Transverse colon (tissue), 4 donors: Measurements from ENCODE around the gene EXTL1. TPM values are rescaled to one million over a fixed set of nuclear protein-coding genes. Genes with fewer than 3 reads are reported as not detected.

ENCODE experiments used
- DNase-seq: peaks from one replicate; pipeline ENCODE4 v3.0.0-alpha.2; 2019
- H3K27ac ChIP-seq, 4 donors: fragments of 200-600 bp; sonication (generic); 2 replicates each; pipeline ENCODE4 v1.5.1; 2016 to 2018; ENCODE audit warnings: inconsistent platforms in 4 of 4
- H3K27me3 ChIP-seq: fragments of 200-600 bp; sonication (generic); 2 replicates; pipeline ENCODE4 v1.5.1; 2017; ENCODE audit warnings: inconsistent platforms
- H3K36me3 ChIP-seq, 4 donors: fragments of 200-600 bp; sonication (generic); 2 replicates each; pipeline ENCODE4 v1.5.1; 2017 to 2019; ENCODE audit warnings: inconsistent platforms in 4 of 4
- H3K4me1 ChIP-seq, 4 donors: fragments of 200-600 bp; sonication (generic); 2 replicates each; pipeline ENCODE4 v1.5.1; 2017 to 2020; ENCODE audit warnings: inconsistent platforms in 4 of 4
- H3K4me3 ChIP-seq, 4 donors: fragments of 200-600 bp; sonication (generic); 1 replicate in 1 of 4; 2 replicates in 3 of 4; pipeline versions ENCODE4 v1.5.1 to v1.6.1; 2017 to 2019; ENCODE audit warnings: inconsistent platforms in 4 of 4
- H3K9me3 ChIP-seq, 2 donors: fragments of 200-600 bp; sonication (generic); 2 replicates each; pipeline ENCODE4 v1.5.1; 2017 to 2019; ENCODE audit warnings: inconsistent platforms in 2 of 2
- EP300 ChIP-seq: sonication (generic); formaldehyde crosslinking; IDR thresholded peaks from one replicate; pipeline ENCODE4 v1.6.1; 2017; ENCODE audit warnings: antibody characterized with exemption, low read depth
- POLR2A ChIP-seq: fragments of 450-650 bp; IDR thresholded peaks from one replicate; pipeline ENCODE4 v1.6.1; 2016; ENCODE audit warnings: antibody characterized with exemption, mild to moderate bottlenecking, moderate library complexity
- POLR2AphosphoS5 ChIP-seq, 3 donors: sonication (generic); formaldehyde crosslinking; IDR thresholded peaks; one replicate each; pipeline ENCODE4 v1.6.1; 2016; ENCODE audit warnings: antibody characterized with exemption in 3 of 3
- WGBS, 2 donors: methylation state at CpG; one replicate each; pipeline ENCODE4 v1.1.5; 2018; ENCODE audit warnings: low coverage in 1 of 2; 5-methylcytosine and 5-hydroxymethylcytosine counted together
- in situ Hi-C, 4 donors: fragments of 200-750 bp; cut with MboI; loops; one replicate each; pipeline versions ENCODE4 v1.15.0 to v1.15.1; 2017; ENCODE audit warnings: low sequenced_read_pairs in 3 of 4, low pct_ligation_motif_present in 1 of 4, low pct_unique_long_range_greater_than_20kb in 1 of 4
- intact Hi-C: fragments of 100-400 bp; cut with DNase I; formaldehyde crosslinking; loops from one replicate; pipeline ENCODE4 v1.15.1; 2023; ENCODE audit warnings: low total_unique reads
- total RNA-seq, 4 donors: library from RNA; depleted of rRNA; stranded (reverse); fragments of >200 nt; gene quantifications; one replicate each; pipeline ENCODE4 v1.1.0, GENCODE V29; 2016
- TF ChIP-seq, protein P1 (sequence below), 5 experiments: fragments of 200-600 bp in 3 of 5; fragments of 450-650 bp in 2 of 5; sonication (generic) in 3 of 5; IDR thresholded peaks; 1 replicate in 2 of 5; 2 replicates in 3 of 5; pipeline ENCODE4 v1.5.1; 2016 to 2017; ENCODE audit warnings: antibody characterized with exemption in 5 of 5, inconsistent platforms in 3 of 5, mild to moderate bottlenecking in 2 of 5, moderate library complexity in 1 of 5

The EXTL1 gene
- total RNA-seq, 4 donors from 2014 or later: 0.16 to 0.41 TPM; not detected in 2

- peaks cover 6% of the 10 kb centered on the region for H3K27me3 ChIP-seq
- TF ChIP-seq, protein P1, sequence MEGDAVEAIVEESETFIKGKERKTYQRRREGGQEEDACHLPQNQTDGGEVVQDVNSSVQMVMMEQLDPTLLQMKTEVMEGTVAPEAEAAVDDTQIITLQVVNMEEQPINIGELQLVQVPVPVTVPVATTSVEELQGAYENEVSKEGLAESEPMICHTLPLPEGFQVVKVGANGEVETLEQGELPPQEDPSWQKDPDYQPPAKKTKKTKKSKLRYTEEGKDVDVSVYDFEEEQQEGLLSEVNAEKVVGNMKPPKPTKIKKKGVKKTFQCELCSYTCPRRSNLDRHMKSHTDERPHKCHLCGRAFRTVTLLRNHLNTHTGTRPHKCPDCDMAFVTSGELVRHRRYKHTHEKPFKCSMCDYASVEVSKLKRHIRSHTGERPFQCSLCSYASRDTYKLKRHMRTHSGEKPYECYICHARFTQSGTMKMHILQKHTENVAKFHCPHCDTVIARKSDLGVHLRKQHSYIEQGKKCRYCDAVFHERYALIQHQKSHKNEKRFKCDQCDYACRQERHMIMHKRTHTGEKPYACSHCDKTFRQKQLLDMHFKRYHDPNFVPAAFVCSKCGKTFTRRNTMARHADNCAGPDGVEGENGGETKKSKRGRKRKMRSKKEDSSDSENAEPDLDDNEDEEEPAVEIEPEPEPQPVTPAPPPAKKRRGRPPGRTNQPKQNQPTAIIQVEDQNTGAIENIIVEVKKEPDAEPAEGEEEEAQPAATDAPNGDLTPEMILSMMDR (IDR thresholded peaks at IDR 0.05): no peak
- TF ChIP-seq EP300 (no peak), POLR2AphosphoS5 (IDR thresholded peaks at IDR 0.05) (no peak), POLR2A (no peak)
- no peak overlapping the region for H3K4me3 ChIP-seq
- DNase-seq: no peak
- H3K27ac ChIP-seq: no peak overlapping the region
- no peaks in the 10 kb centered on the region for H3K4me1 ChIP-seq
- WGBS, 2 donors: 80% methylated on average over 15 of the region's 15 CpGs; no CpG with 5 or more reads in 1 of the 2 donors
- H3K36me3 ChIP-seq: no peaks in the 10 kb centered on the region
- intact Hi-C loops: no loop called here
- no peaks in the 10 kb centered on the region for H3K9me3 ChIP-seq
- in situ Hi-C loops: no loop called here
These were observed 44.6 kb downstream of the EXTL1 start for GRCh38 chr1:26066160-26066559.

DNA sequence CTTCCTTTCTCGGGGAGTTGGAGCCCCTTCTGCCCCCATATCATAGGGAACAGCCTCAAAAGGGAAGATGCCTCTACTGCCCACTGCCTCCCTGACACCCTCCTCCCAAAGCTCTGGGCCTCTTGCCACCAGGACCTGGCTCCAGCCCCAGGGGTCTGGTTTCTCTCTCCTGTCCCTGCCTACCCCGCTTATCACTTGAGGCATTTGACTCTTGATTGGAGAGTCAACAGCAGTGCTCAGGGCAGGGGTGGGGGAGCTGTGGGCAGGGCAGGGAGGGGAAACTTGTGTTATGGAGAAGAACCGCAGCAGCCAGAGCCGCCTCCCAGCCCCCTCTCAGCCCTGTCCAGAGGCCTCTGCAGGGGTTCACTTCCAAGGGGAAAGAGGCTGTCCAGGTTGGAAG lies 45.3 kb downstream of the EXTL1 start:
- DNase-seq: no peak
- H3K4me3 ChIP-seq: no peak overlapping the region
- no peak overlapping the region for H3K27ac ChIP-seq
- H3K27me3 ChIP-seq: peaks cover 6% of the 10 kb centered on the region
- no peak for TF ChIP-seq POLR2A
- no peak for TF ChIP-seq POLR2AphosphoS5 (IDR thresholded peaks at IDR 0.05)
- TF ChIP-seq, protein P1 (IDR thresholded peaks at IDR 0.05): no peak
- no peak for TF ChIP-seq EP300
- H3K4me1 ChIP-seq: no peaks in the 10 kb centered on the region
- in situ Hi-C loops: no loop called here
- intact Hi-C loops: no loop called here
- WGBS, 2 donors: 69 to 81% methylated on average over 2 to 4 of the region's 4 CpGs
- H3K9me3 ChIP-seq: no peaks in the 10 kb centered on the region
- H3K36me3 ChIP-seq: no peaks in the 10 kb centered on the region

DNA sequence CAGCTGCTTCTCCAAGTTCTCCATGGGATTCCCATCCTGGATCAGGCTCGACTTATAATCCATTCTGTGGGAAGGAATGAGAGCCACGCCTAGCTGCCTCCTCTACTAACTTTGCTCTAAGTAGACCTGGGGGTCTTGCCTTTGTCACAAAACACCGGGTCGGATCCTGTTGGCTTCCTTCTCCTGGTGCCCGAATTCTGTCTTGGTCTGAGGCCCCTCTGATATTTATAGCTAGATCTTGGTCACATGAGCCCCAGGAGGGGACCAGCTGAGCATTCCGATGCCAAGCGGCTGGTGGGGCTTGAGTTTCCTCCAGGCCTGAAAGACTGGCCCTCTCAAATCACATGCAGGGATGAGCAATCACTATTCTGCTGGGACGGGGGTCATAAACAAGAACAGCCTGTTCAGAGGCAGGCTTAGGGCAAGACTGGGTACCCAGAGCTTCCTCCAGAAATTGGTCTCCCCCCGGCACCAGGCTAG lies 45.9 kb downstream of the EXTL1 start, which contains the start of gene TRIM63:
Gene TRIM63 (minus strand): TSS at position 199 of the 480 bp plus-strand sequence. CDS start 136 bp downstream, at position 63.
- intact Hi-C loops (no loop called here), in situ Hi-C loops (no loop called here)
- Histone ChIP-seq H3K4me1 (peaks cover 0 to 4% (median 0%) of the 10 kb centered on the region in 4 donors), H3K36me3 (no peaks in the 10 kb centered on the region), H3K9me3 (no peaks in the 10 kb centered on the region), H3K27ac (no peak within 1 kb of the TSS), H3K27me3 (peaks cover 10% of the 10 kb centered on the region), H3K4me3 (no peak within 1 kb of the TSS)
- DNase-seq: no peak
- no peak for TF ChIP-seq EP300
- TF ChIP-seq, protein P1 (IDR thresholded peaks at IDR 0.05): no peak
- no peak for TF ChIP-seq POLR2AphosphoS5 (IDR thresholded peaks at IDR 0.05)
- 60% methylated on average over 9 of the region's 9 CpGs; no CpG with 5 or more reads in 1 of the 2 donors for WGBS, 2 donors

- H3K27ac ChIP-seq: no peak overlapping the region
- no peak overlapping the region for H3K4me3 ChIP-seq
- peaks cover 0 to 8% (median 0%) of the 10 kb centered on the region in 4 donors for H3K4me1 ChIP-seq
- H3K27me3 ChIP-seq: peaks cover 26% of the 10 kb centered on the region
- no peak for DNase-seq
- in situ Hi-C loops (no loop called here), intact Hi-C loops (no loop called here)
- 62 to 83% methylated on average over 1 of the region's 1 CpG for WGBS, 2 donors
- H3K36me3 ChIP-seq: no peaks in the 10 kb centered on the region
- TF ChIP-seq EP300: no peak
- no peak for TF ChIP-seq POLR2A
- TF ChIP-seq, protein P1 (IDR thresholded peaks at IDR 0.05): no peak
- TF ChIP-seq POLR2AphosphoS5 (IDR thresholded peaks at IDR 0.05): no peak
- no peaks in the 10 kb centered on the region for H3K9me3 ChIP-seq
These were observed 48.3 kb downstream of the EXTL1 start for GRCh38 chr1:26069941-26070295.
